Measurements from ENCODE around the gene TLE7.

The TLE7 gene

GRCh38 chr16:71410146-71410545 lies 31.7 kb downstream of the TLE7 start:
- no peak for DNase-seq

- DNase-seq = no peak
These were observed 32.7 kb downstream of the TLE7 start for GRCh38 chr16:71409011-71409775.

GRCh38 chr16:71408536-71408935 lies 33.3 kb downstream of the TLE7 start:
- no peak for DNase-seq

GRCh38 chr16:71407731-71408130 lies 34.1 kb downstream of the TLE7 start:
- DNase-seq = no peak

GRCh38 chr16:71406724-71407123 lies 35.1 kb downstream of the TLE7 start:
- DNase-seq = no peak

- DNase-seq = no peak
These were observed 35.5 kb downstream of the TLE7 start for GRCh38 chr16:71406316-71406715.

GRCh38 chr16:71404364-71404763 lies 37.5 kb downstream of the TLE7 start:
- DNase-seq = no peak

GRCh38 chr16:71402674-71403073 lies 39.2 kb downstream of the TLE7 start:
- no peak for DNase-seq

- no peak for DNase-seq
These were observed 39.8 kb downstream of the TLE7 start for GRCh38 chr16:71402007-71402406.

GRCh38 chr16:71399801-71400563 lies 41.9 kb downstream of the TLE7 start:
- no peak for DNase-seq

- no peak for DNase-seq
These were observed 45.3 kb downstream of the TLE7 start for GRCh38 chr16:71396594-71396993.

- no peak for DNase-seq
These were observed 52.5 kb downstream of the TLE7 start for GRCh38 chr16:71389330-71389729.

GRCh38 chr16:71387045-71387871 lies 54.6 kb downstream of the TLE7 start:
- DNase-seq = no peak

- DNase-seq = no peak
These were observed 57.7 kb downstream of the TLE7 start for GRCh38 chr16:71384073-71384724.

GRCh38 chr16:71383054-71383773 lies 58.6 kb downstream of the TLE7 start:
- no peak for DNase-seq

- DNase-seq = no peak
These were observed 61.0 kb downstream of the TLE7 start for GRCh38 chr16:71380831-71381230.
